ENCODE results near the gene GIT2.

DNA sequence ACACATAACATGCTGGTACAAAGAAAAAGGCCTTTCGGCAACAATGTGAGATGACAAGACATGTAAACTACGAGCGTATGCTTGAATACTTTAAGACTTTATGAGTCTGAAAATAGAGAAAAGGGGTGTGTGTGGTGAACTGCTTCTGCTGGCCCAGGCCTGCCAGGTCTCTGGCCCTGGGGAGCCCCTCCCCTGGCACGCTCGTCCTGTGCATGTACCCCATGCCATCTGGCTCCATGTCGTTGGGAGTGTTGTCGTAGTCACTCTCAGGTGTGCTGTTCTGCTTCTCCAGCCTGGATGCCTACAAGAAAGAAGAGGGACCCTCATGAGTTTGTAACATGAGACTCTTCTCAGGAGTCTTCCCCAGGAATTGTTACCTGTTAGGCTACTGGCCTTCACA is 57.2 kb downstream of the GIT2 start:
- no peak for TF ChIP-seq CHD4 (IDR thresholded peaks at IDR 0.05)
- TF ChIP-seq NR2C2 (IDR thresholded peaks at IDR 0.05; ENCODE audit: borderline replicate concordance, control insufficient read depth, insufficient read length, low read depth), result no peak
- no peak for TF ChIP-seq POLR2AphosphoS5 (IDR thresholded peaks at IDR 0.05; ENCODE audit: low read length)
- TF ChIP-seq, protein P1, sequence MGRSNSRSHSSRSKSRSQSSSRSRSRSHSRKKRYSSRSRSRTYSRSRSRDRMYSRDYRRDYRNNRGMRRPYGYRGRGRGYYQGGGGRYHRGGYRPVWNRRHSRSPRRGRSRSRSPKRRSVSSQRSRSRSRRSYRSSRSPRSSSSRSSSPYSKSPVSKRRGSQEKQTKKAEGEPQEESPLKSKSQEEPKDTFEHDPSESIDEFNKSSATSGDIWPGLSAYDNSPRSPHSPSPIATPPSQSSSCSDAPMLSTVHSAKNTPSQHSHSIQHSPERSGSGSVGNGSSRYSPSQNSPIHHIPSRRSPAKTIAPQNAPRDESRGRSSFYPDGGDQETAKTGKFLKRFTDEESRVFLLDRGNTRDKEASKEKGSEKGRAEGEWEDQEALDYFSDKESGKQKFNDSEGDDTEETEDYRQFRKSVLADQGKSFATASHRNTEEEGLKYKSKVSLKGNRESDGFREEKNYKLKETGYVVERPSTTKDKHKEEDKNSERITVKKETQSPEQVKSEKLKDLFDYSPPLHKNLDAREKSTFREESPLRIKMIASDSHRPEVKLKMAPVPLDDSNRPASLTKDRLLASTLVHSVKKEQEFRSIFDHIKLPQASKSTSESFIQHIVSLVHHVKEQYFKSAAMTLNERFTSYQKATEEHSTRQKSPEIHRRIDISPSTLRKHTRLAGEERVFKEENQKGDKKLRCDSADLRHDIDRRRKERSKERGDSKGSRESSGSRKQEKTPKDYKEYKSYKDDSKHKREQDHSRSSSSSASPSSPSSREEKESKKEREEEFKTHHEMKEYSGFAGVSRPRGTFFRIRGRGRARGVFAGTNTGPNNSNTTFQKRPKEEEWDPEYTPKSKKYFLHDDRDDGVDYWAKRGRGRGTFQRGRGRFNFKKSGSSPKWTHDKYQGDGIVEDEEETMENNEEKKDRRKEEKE (IDR thresholded peaks at IDR 0.05), result no peak
- TF ChIP-seq, protein P2, sequence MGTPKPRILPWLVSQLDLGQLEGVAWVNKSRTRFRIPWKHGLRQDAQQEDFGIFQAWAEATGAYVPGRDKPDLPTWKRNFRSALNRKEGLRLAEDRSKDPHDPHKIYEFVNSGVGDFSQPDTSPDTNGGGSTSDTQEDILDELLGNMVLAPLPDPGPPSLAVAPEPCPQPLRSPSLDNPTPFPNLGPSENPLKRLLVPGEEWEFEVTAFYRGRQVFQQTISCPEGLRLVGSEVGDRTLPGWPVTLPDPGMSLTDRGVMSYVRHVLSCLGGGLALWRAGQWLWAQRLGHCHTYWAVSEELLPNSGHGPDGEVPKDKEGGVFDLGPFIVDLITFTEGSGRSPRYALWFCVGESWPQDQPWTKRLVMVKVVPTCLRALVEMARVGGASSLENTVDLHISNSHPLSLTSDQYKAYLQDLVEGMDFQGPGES (IDR thresholded peaks at IDR 0.05), result no peak
- no peak for TF ChIP-seq CTCF (IDR thresholded peaks at IDR 0.05 in 2 of 3, conservative IDR thresholded peaks at IDR 0.05 in 1 of 3; ENCODE audit: control insufficient read depth in 2 of 3, extremely low read depth in 1 of 3, insufficient read depth in 1 of 3, low read depth in 3 of 3, low read length in 3 of 3)
- no peak for TF ChIP-seq SREBF2 (IDR thresholded peaks at IDR 0.05; ENCODE audit: low read length)
- TF ChIP-seq CREB1 (IDR thresholded peaks at IDR 0.05; ENCODE audit: low read depth), result no peak
